ENCODE data around the gene ELOVL5.

The ELOVL5 gene

GRCh38 chr6:53312355-53312754 lies 36.4 kb downstream of the ELOVL5 start:
- TF ChIP-seq CTCF (IDR thresholded peaks at IDR 0.05; ENCODE audit: low read depth, low read length): no peak
- TF ChIP-seq EZH2phosphoT487 (IDR thresholded peaks at IDR 0.05; ENCODE audit: low read depth): no peak
- no peaks in the 10 kb centered on the region for H3K9me3 ChIP-seq (ENCODE audit: insufficient read depth, low read length)
- H4K20me1 ChIP-seq (ENCODE audit: insufficient read depth, low read length): peaks cover 91% of the 10 kb centered on the region
- peaks cover 29% of the 10 kb centered on the region for H3K4me1 ChIP-seq (ENCODE audit: low read length)
- no peaks in the 10 kb centered on the region for H3K27me3 ChIP-seq (ENCODE audit: low read depth, low read length)
- H3K36me3 ChIP-seq (replicated peaks; ENCODE audit: low read depth, low read length): peaks cover 5% of the 10 kb centered on the region
- no peak overlapping the region for H3K4me3 ChIP-seq (ENCODE audit: low read length)
- no peak overlapping the region for H3K27ac ChIP-seq (ENCODE audit: low read length)
- no peak overlapping the region for H3K9ac ChIP-seq (ENCODE audit: low read length)
- no peak overlapping the region for H3K4me2 ChIP-seq (ENCODE audit: low read length)
- H3K79me2 ChIP-seq (ENCODE audit: low read length): peaks cover 98% of the 10 kb centered on the region
- no peak overlapping the region for H2AFZ ChIP-seq (ENCODE audit: low read depth, low read length)

- H3K4me3 ChIP-seq (ENCODE audit: low read length): no peak overlapping the region
- H3K9ac ChIP-seq (ENCODE audit: low read length): no peak overlapping the region
- peaks cover 98% of the 10 kb centered on the region for H3K79me2 ChIP-seq (ENCODE audit: low read length)
- no peak overlapping the region for H2AFZ ChIP-seq (ENCODE audit: low read depth, low read length)
- no peak overlapping the region for H3K4me2 ChIP-seq (ENCODE audit: low read length)
- no peaks in the 10 kb centered on the region for H3K27me3 ChIP-seq (ENCODE audit: low read depth, low read length)
- H3K27ac ChIP-seq (ENCODE audit: low read length): no peak overlapping the region
- TF ChIP-seq CTCF (IDR thresholded peaks at IDR 0.05; ENCODE audit: low read depth, low read length) (no peak), EZH2phosphoT487 (IDR thresholded peaks at IDR 0.05; ENCODE audit: low read depth) (no peak)
- H3K4me1 ChIP-seq (ENCODE audit: low read length): peaks cover 37% of the 10 kb centered on the region
- H3K9me3 ChIP-seq (ENCODE audit: insufficient read depth, low read length): no peaks in the 10 kb centered on the region
- H4K20me1 ChIP-seq (ENCODE audit: insufficient read depth, low read length): peaks cover 94% of the 10 kb centered on the region
- peaks cover 5% of the 10 kb centered on the region for H3K36me3 ChIP-seq (replicated peaks; ENCODE audit: low read depth, low read length)
Measured at GRCh38 chr6:53311586-53311935, 37.2 kb downstream of the ELOVL5 start.

- no peak for TF ChIP-seq CTCF (IDR thresholded peaks at IDR 0.05; ENCODE audit: low read depth, low read length)
- no peak for TF ChIP-seq EZH2phosphoT487 (IDR thresholded peaks at IDR 0.05; ENCODE audit: low read depth)
- H3K4me3 ChIP-seq (ENCODE audit: low read length): no peak overlapping the region
- H3K9ac ChIP-seq (ENCODE audit: low read length): no peak overlapping the region
Measured at GRCh38 chr6:53310771-53311585, 37.8 kb downstream of the ELOVL5 start.

GRCh38 chr6:53309901-53310300 lies 38.8 kb downstream of the ELOVL5 start:
- Histone ChIP-seq H4K20me1 (ENCODE audit: insufficient read depth, low read length) (peaks cover 79% of the 10 kb centered on the region), H3K4me2 (ENCODE audit: low read length) (peak overlapping the region; percentile 21), H3K79me2 (ENCODE audit: low read length) (peaks cover 85% of the 10 kb centered on the region), H3K36me3 (replicated peaks; ENCODE audit: low read depth, low read length) (peaks cover 5% of the 10 kb centered on the region), H3K9me3 (ENCODE audit: insufficient read depth, low read length) (no peaks in the 10 kb centered on the region), H3K9ac (ENCODE audit: low read length) (no peak overlapping the region), H3K4me1 (ENCODE audit: low read length) (peaks cover 40% of the 10 kb centered on the region), H3K27ac (ENCODE audit: low read length) (no peak overlapping the region), H3K4me3 (ENCODE audit: low read length) (no peak overlapping the region), H2AFZ (ENCODE audit: low read depth, low read length) (no peak overlapping the region), H3K27me3 (ENCODE audit: low read depth, low read length) (no peaks in the 10 kb centered on the region)
- TF ChIP-seq CTCF (IDR thresholded peaks at IDR 0.05; ENCODE audit: low read depth, low read length): no peak
- TF ChIP-seq EZH2phosphoT487 (IDR thresholded peaks at IDR 0.05; ENCODE audit: low read depth): no peak

More at GRCh38 chr6:53310771-53311585, 37.8 kb downstream of the ELOVL5 start:
- no peak overlapping the region for H3K27ac ChIP-seq (ENCODE audit: low read length)
- H3K9me3 ChIP-seq (ENCODE audit: insufficient read depth, low read length): no peaks in the 10 kb centered on the region
- peaks cover 90% of the 10 kb centered on the region for H4K20me1 ChIP-seq (ENCODE audit: insufficient read depth, low read length)
- no peak overlapping the region for H3K4me2 ChIP-seq (ENCODE audit: low read length)
- peaks cover 96% of the 10 kb centered on the region for H3K79me2 ChIP-seq (ENCODE audit: low read length)
- H2AFZ ChIP-seq (ENCODE audit: low read depth, low read length): no peak overlapping the region
- H3K36me3 ChIP-seq (replicated peaks; ENCODE audit: low read depth, low read length): peaks cover 5% of the 10 kb centered on the region
- peaks cover 40% of the 10 kb centered on the region for H3K4me1 ChIP-seq (ENCODE audit: low read length)
- H3K27me3 ChIP-seq (ENCODE audit: low read depth, low read length): no peaks in the 10 kb centered on the region

Measured in OCI-LY3 (cell line).